Measurements from ENCODE around the gene CNGB1. TPM values are rescaled to one million over a fixed set of nuclear protein-coding genes. Genes with fewer than 3 reads are reported as not detected.

The CNGB1 gene
- total and polyA plus RNA-seq, 10 donors, result 0.02 to 0.12 TPM; not detected in 8

DNA sequence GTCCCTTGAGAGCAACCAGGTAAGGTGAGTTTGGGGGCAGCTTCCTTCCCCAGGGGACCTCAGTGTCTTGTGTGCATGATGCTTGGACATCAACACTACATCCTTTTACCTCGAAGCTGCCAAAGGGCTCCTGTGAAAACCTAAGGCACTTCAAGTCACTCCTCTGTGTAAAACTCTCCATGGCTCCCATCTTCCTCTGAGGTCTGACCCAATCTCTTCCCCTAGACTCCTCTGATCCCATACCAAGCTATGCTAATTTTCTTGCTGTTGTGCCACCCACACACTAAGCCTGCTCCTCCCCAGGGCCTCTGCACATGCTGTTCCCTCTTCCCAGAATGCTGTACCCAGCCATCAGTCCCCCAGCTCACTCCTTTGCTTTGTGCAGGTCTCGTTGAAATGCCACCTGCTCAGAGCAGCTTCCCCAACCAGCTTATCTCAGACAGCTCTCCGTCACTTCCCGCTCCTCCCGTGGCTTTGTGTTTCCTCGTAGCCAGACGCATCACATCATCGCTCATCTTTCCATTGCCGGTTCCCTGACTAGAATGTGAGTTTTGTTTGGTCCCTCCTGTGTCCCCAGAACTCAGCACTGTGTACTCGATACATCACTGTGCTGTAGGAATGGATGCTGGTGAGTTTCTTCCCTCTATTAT, 78.4 kb downstream of the CNGB1 start:
- no peaks in the 10 kb centered on the region for H3K9me3 ChIP-seq
- TF ChIP-seq POLR2A (IDR thresholded peaks at IDR 0.05) (no peak), POLR2AphosphoS5 (IDR thresholded peaks at IDR 0.05) (peak in 2 of 3 donors; percentile 37 to 74)
- intact Hi-C loops (cut with DNase I; ENCODE audit: low total_unique reads), result no loop called here
- peak overlapping the region in 7 of 8 donors; percentile 64 to 93 (median 86) for H3K27ac ChIP-seq
- H3K36me3 ChIP-seq, result no peaks in the 10 kb centered on the region
- WGBS, 5 donors, result 37 to 57% (median 52%) methylated on average over 10 of the region's 10 CpGs
- DNase-seq, result peak; percentile 83
- H3K4me1 ChIP-seq, result peaks cover 5 to 69% (median 26%) of the 10 kb centered on the region in 6 donors
- peak overlapping the region in 2 of 8 donors; percentile 6 to 33 for H3K4me3 ChIP-seq
- H3K27me3 ChIP-seq (replicated peaks in 1 of 7), result peaks cover 0 to 19% (median 0%) of the 10 kb centered on the region in 7 donors

DNA sequence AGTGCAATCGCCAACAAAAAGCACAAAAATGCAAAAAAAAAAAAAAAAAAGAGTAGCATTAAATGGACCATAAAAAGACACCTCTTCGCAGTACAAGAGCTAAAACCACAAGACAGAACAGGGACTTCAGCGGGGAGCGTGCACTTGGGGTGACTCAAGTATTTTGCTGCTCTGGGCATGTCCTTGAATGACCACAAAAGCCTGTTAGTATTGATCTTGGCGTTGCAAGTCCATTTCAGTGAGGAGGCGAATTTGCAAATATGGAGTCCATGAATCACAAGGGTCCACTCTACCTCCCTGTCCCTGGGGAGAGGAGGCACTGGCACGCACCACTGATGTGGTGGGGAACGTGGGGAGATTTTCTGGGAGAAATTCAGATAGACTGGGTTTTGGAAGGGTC, 78.9 kb downstream of the CNGB1 start:
- no peak for DNase-seq
- TF ChIP-seq POLR2AphosphoS5 (IDR thresholded peaks at IDR 0.05), result no peak
- no peak for TF ChIP-seq POLR2A (IDR thresholded peaks at IDR 0.05)
- TF ChIP-seq, protein P1, sequence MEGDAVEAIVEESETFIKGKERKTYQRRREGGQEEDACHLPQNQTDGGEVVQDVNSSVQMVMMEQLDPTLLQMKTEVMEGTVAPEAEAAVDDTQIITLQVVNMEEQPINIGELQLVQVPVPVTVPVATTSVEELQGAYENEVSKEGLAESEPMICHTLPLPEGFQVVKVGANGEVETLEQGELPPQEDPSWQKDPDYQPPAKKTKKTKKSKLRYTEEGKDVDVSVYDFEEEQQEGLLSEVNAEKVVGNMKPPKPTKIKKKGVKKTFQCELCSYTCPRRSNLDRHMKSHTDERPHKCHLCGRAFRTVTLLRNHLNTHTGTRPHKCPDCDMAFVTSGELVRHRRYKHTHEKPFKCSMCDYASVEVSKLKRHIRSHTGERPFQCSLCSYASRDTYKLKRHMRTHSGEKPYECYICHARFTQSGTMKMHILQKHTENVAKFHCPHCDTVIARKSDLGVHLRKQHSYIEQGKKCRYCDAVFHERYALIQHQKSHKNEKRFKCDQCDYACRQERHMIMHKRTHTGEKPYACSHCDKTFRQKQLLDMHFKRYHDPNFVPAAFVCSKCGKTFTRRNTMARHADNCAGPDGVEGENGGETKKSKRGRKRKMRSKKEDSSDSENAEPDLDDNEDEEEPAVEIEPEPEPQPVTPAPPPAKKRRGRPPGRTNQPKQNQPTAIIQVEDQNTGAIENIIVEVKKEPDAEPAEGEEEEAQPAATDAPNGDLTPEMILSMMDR (IDR thresholded peaks at IDR 0.05 in 8 of 11, conservative IDR thresholded peaks at IDR 0.05 in 3 of 11), result no peak
- intact Hi-C loops (cut with DNase I; ENCODE audit: low total_unique reads), result no loop called here
- peak overlapping the region in 6 of 8 donors; percentile 64 to 93 (median 88) for H3K27ac ChIP-seq
- H3K4me1 ChIP-seq, result peaks cover 5 to 69% (median 26%) of the 10 kb centered on the region in 6 donors
- H3K36me3 ChIP-seq, result no peaks in the 10 kb centered on the region
- H3K9me3 ChIP-seq, result no peaks in the 10 kb centered on the region
- H3K4me3 ChIP-seq, result no peak overlapping the region
- 83 to 86% (median 83%) methylated on average over 8 of the region's 8 CpGs for WGBS, 5 donors
- peaks cover 0 to 25% (median 0%) of the 10 kb centered on the region in 7 donors for H3K27me3 ChIP-seq (replicated peaks in 1 of 7)

DNA sequence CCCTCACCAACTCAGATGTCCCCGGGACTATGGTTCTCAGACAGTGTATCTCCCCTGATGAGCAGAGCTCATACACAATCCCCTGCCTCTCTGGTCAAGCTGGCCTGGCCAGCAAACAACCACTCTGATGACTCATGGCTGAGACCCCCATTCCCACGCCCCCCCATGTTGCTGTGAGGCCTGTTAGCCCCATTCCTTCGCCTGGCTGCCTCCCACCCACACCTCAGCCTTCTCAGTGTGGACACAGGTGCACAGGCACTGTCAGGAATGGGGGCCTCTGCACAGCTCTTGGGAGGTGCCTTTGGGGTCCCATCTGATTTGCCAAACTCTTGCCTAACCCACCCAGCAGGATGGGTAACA, 80.2 kb downstream of the CNGB1 start:
- DNase-seq, result peak; percentile 68
- Histone ChIP-seq H3K4me1 (peaks cover 5 to 65% (median 26%) of the 10 kb centered on the region in 6 donors), H3K36me3 (no peaks in the 10 kb centered on the region), H3K27me3 (replicated peaks in 1 of 7) (peaks cover 0 to 34% (median 0%) of the 10 kb centered on the region in 7 donors), H3K4me3 (no peak overlapping the region), H3K27ac (peak overlapping the region in 4 of 8 donors; percentile 26 to 73 (median 54)), H3K9me3 (no peaks in the 10 kb centered on the region)
- intact Hi-C loops (cut with DNase I; ENCODE audit: low total_unique reads), result no loop called here
- no peak for TF ChIP-seq POLR2AphosphoS5 (IDR thresholded peaks at IDR 0.05)
- TF ChIP-seq, protein P1 (IDR thresholded peaks at IDR 0.05 in 8 of 11, conservative IDR thresholded peaks at IDR 0.05 in 3 of 11), result no peak
- TF ChIP-seq POLR2A (IDR thresholded peaks at IDR 0.05), result no peak
- WGBS, 5 donors, result 69 to 94% (median 87%) methylated on average over 3 of the region's 3 CpGs

DNA sequence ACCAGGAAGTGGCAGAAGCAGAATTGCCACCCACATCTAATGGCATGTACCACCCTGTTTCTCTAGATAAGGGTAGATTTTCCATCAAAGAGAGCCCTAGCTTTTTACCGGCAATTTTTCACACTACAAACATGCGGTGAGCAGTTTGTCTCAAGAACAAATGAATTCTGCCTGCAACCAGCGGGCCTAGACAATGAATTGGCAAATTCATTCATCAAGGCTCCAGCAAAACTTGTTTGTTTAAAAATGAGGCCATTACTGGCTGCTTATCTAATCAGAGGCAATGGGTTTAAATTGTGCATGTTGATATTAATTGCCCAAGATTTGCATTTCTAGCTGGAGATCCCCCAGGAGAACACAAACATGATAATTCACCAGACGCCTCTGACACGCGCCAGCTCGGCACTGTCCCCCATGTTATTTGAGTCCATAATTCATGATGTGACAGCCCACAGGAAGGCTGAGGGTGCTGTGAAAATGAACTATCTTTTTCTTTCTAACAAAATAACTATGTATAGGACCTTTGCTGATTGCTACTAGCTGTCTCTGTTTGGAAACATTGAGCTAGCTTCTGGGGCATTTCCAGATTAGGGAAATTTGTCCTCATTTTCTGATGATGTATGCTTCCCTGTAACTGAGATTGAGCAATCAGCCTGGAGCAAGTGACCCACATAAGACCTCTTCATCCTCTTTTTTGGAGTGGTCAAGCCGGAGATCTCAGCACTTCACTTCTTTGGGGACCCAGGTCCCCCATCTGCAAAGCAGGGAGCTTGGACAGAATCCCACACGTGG, 80.8 kb downstream of the CNGB1 start:
- TF ChIP-seq, protein P1 (IDR thresholded peaks at IDR 0.05 in 8 of 11, conservative IDR thresholded peaks at IDR 0.05 in 3 of 11), result no peak
- TF ChIP-seq POLR2A (IDR thresholded peaks at IDR 0.05) (no peak), POLR2AphosphoS5 (IDR thresholded peaks at IDR 0.05) (no peak)
- 55 to 69% (median 62%) methylated on average over 9 of the region's 9 CpGs for WGBS, 5 donors
- Histone ChIP-seq H3K4me1 (peaks cover 5 to 60% (median 26%) of the 10 kb centered on the region in 6 donors), H3K4me3 (no peak overlapping the region), H3K9me3 (no peaks in the 10 kb centered on the region), H3K36me3 (no peaks in the 10 kb centered on the region), H3K27ac (peak overlapping the region in 6 of 8 donors; percentile 15 to 73 (median 39)), H3K27me3 (replicated peaks in 1 of 7) (peaks cover 0 to 37% (median 0%) of the 10 kb centered on the region in 7 donors)
- intact Hi-C loops (cut with DNase I; ENCODE audit: low total_unique reads), result no loop called here
- peak; percentile 34 for DNase-seq
